Stimulated activated naive CD8-positive, alpha-beta T cell treated with anti-CD3 and anti-CD28 coated beads, Interleukin-15, amount 100 ng/mL, for 72 hours (primary cell): ENCODE measurements around the gene TTLL11.

ENCODE experiments used
- ATAC-seq: fragments of 150-1000 bp; cut with Tn5 transposase; 2 replicates; pipeline ENCODE4 v1.10.0; 2021; ENCODE audit warnings: mild to moderate bottlenecking, moderate library complexity
- DNase-seq, 2 donors: peaks; one replicate each; pipeline ENCODE4 v3.0.0; 2021 to 2022
- H3K27ac Mint-ChIP-seq, 2 donors: one replicate each; pipeline ENCODE4 v1.8.0; 2022; ENCODE audit warnings: mild to moderate bottlenecking in 2 of 2, mixed read lengths in 2 of 2, moderate library complexity in 2 of 2
- H3K27me3 Mint-ChIP-seq: one replicate; pipeline ENCODE4 v1.8.0; 2022; ENCODE audit warnings: mixed read lengths
- H3K4me1 Mint-ChIP-seq: one replicate; pipeline ENCODE4 v1.8.0; 2022; ENCODE audit warnings: mild to moderate bottlenecking, mixed read lengths
- H3K4me3 Mint-ChIP-seq, 2 donors: one replicate each; pipeline ENCODE4 v1.8.0; 2022; ENCODE audit warnings: mild to moderate bottlenecking in 2 of 2, mixed read lengths in 2 of 2, moderate library complexity in 1 of 2
- H3K9me3 Mint-ChIP-seq, 2 donors: one replicate each; pipeline ENCODE4 v1.8.0; 2022; ENCODE audit warnings: mixed read lengths in 2 of 2

TTLL11 gene

GRCh38 chr9:121975801-121976277 lies 117.3 kb downstream of the TTLL11 start:
- Mint-ChIP-seq H3K9me3 (peaks cover 3 to 4% of the 10 kb centered on the region in 2 donors), H3K4me1 (no peaks in the 10 kb centered on the region), H3K27me3 (no peaks in the 10 kb centered on the region), H3K4me3 (no peak overlapping the region), H3K27ac (no peak overlapping the region)
- ATAC-seq (no peak), DNase-seq (no peak)

DNA sequence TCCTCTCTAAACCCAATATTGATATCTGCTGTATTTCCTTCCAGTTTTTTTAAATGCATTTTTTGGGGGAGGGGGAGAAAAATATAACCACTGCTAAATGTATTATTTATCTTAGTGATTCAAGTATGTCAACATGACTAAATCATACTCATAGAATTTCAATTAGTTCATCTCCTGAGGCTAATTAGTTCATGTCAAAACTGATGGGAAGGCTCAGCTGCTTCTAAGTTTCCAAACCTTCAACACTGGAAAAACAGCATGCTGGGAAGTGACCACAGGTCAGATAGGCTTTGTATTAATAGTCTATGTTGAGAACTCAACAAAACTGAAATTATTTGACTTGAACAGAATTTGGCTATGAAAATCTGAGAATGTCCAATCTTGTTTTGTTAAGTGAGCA lies 118.7 kb downstream of the TTLL11 start:
- Mint-ChIP-seq H3K4me1 (no peaks in the 10 kb centered on the region), H3K4me3 (no peak overlapping the region), H3K9me3 (no peaks in the 10 kb centered on the region), H3K27ac (no peak overlapping the region), H3K27me3 (no peaks in the 10 kb centered on the region)
- ATAC-seq: no peak
- no peak for DNase-seq

- H3K9me3 Mint-ChIP-seq: no peaks in the 10 kb centered on the region
- DNase-seq: no peak
- no peaks in the 10 kb centered on the region for H3K4me1 Mint-ChIP-seq
- no peak overlapping the region for H3K4me3 Mint-ChIP-seq
- no peak overlapping the region for H3K27ac Mint-ChIP-seq
- no peaks in the 10 kb centered on the region for H3K27me3 Mint-ChIP-seq
- ATAC-seq: no peak
These were observed 120.6 kb downstream of the TTLL11 start for GRCh38 chr9:121972501-121972981.

GRCh38 chr9:121968056-121968455 lies 125.1 kb downstream of the TTLL11 start:
- H3K27me3 Mint-ChIP-seq: no peaks in the 10 kb centered on the region
- no peaks in the 10 kb centered on the region for H3K4me1 Mint-ChIP-seq
- no peak overlapping the region for H3K27ac Mint-ChIP-seq
- H3K9me3 Mint-ChIP-seq: no peaks in the 10 kb centered on the region
- H3K4me3 Mint-ChIP-seq: no peak overlapping the region
- no peak for ATAC-seq
- DNase-seq: no peak

- no peak for DNase-seq
- Mint-ChIP-seq H3K4me3 (no peak overlapping the region), H3K27me3 (no peaks in the 10 kb centered on the region), H3K27ac (no peak overlapping the region), H3K9me3 (no peaks in the 10 kb centered on the region), H3K4me1 (no peaks in the 10 kb centered on the region)
- ATAC-seq: no peak
These were observed 126.4 kb downstream of the TTLL11 start for GRCh38 chr9:121966706-121967105.

DNA sequence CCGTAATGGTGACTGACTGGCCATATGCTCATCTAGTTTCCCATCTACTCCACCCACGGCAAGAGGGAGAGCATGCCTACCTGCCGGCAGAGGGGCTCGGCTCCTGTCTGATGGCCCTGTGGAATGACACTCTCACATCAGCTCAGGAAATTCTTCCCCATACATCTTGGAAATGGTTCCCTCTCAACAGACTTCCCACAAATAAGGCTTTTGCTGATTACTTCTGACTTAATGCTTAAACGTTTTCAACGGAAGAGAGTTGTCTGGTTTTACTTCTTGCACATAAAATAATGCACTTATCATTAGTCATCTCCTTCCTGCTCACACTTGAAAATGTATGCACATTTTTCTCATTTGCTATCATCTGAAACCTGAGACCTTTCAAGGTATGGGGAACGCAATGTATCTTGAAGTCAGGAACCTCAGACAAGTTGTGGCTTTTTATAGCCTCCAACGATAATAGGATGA lies 129.5 kb downstream of the TTLL11 start:
- Mint-ChIP-seq H3K4me3 (no peak overlapping the region), H3K27ac (no peak overlapping the region), H3K27me3 (no peaks in the 10 kb centered on the region), H3K9me3 (no peaks in the 10 kb centered on the region), H3K4me1 (peaks cover 11% of the 10 kb centered on the region)
- DNase-seq: no peak
- ATAC-seq: no peak

DNA sequence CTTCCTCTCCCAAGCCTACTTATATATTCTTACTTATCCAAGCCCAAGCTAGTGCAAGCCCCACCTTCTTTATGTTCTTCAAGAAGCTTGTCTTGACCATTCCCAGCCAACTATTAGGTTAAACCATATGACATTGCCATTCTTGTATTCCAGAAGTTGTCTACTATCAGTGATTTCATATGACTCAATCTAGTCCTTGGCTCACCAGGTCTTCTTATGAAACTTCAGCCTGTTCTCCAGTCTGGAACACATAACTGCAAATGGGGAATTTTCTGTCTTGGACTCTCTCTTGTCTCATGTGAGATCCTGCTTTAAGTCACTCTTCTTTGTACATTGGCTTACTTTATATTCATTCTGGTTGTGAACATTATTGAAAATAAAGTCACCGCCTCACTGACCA lies 130.7 kb downstream of the TTLL11 start:
- Mint-ChIP-seq H3K4me3 (no peak overlapping the region), H3K27me3 (no peaks in the 10 kb centered on the region), H3K9me3 (no peaks in the 10 kb centered on the region), H3K4me1 (peaks cover 17% of the 10 kb centered on the region), H3K27ac (peak overlapping the region in 1 of 2 donors; percentile 27)
- DNase-seq (no peak), ATAC-seq (no peak)

GRCh38 chr9:121960665-121961064 lies 132.4 kb downstream of the TTLL11 start:
- H3K27ac Mint-ChIP-seq: peak overlapping the region in 1 of 2 donors; percentile 20
- DNase-seq (no peak), ATAC-seq (no peak)
- no peaks in the 10 kb centered on the region for H3K27me3 Mint-ChIP-seq
- peaks cover 17% of the 10 kb centered on the region for H3K4me1 Mint-ChIP-seq
- no peaks in the 10 kb centered on the region for H3K9me3 Mint-ChIP-seq
- no peak overlapping the region for H3K4me3 Mint-ChIP-seq

- H3K27ac Mint-ChIP-seq: no peak overlapping the region
- DNase-seq (no peak), ATAC-seq (peak; percentile 39)
- H3K4me1 Mint-ChIP-seq: peaks cover 17% of the 10 kb centered on the region
- no peaks in the 10 kb centered on the region for H3K9me3 Mint-ChIP-seq
- H3K4me3 Mint-ChIP-seq: no peak overlapping the region
- H3K27me3 Mint-ChIP-seq: no peaks in the 10 kb centered on the region
These were observed 134.6 kb downstream of the TTLL11 start for GRCh38 chr9:121958530-121958929.

DNA sequence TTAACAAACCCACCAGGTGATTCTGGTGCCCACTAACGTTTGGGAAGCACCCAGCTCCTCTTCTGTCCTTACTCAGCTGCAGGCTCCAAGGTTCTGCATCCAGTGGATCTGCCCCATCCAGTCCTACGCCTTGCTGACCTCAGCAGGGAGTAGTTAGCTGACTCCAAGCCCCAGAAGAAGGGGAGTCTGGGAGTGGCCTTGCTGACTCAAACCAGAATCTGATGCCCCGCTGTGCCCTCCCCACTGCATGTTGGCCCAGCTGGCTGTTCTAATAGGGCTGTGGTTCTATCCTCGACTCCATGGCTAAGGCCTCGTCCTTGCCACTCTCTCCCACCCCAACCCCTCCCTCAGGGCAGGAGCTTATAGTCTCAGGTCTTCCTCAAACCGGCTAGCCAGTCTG lies 136.3 kb downstream of the TTLL11 start:
- ATAC-seq (no peak), DNase-seq (no peak)
- H3K27me3 Mint-ChIP-seq: no peaks in the 10 kb centered on the region
- no peak overlapping the region for H3K4me3 Mint-ChIP-seq
- no peaks in the 10 kb centered on the region for H3K9me3 Mint-ChIP-seq
- H3K4me1 Mint-ChIP-seq: peaks cover 17% of the 10 kb centered on the region
- no peak overlapping the region for H3K27ac Mint-ChIP-seq

GRCh38 chr9:121955649-121956048 lies 137.5 kb downstream of the TTLL11 start:
- no peak for DNase-seq
- ATAC-seq: no peak
- Mint-ChIP-seq H3K27me3 (no peaks in the 10 kb centered on the region), H3K27ac (no peak overlapping the region), H3K4me1 (peaks cover 17% of the 10 kb centered on the region), H3K4me3 (no peak overlapping the region), H3K9me3 (no peaks in the 10 kb centered on the region)

GRCh38 chr9:121954477-121955140 lies 138.5 kb downstream of the TTLL11 start:
- no peak overlapping the region for H3K27ac Mint-ChIP-seq
- H3K4me3 Mint-ChIP-seq: no peak overlapping the region
- no peaks in the 10 kb centered on the region for H3K27me3 Mint-ChIP-seq
- no peak for ATAC-seq
- DNase-seq: no peak
- no peaks in the 10 kb centered on the region for H3K9me3 Mint-ChIP-seq
- peaks cover 16% of the 10 kb centered on the region for H3K4me1 Mint-ChIP-seq

GRCh38 chr9:121952611-121953010 lies 140.5 kb downstream of the TTLL11 start:
- H3K9me3 Mint-ChIP-seq: no peaks in the 10 kb centered on the region
- H3K27me3 Mint-ChIP-seq: no peaks in the 10 kb centered on the region
- H3K27ac Mint-ChIP-seq: no peak overlapping the region
- no peak for DNase-seq
- no peak overlapping the region for H3K4me3 Mint-ChIP-seq
- no peaks in the 10 kb centered on the region for H3K4me1 Mint-ChIP-seq
- no peak for ATAC-seq

DNA sequence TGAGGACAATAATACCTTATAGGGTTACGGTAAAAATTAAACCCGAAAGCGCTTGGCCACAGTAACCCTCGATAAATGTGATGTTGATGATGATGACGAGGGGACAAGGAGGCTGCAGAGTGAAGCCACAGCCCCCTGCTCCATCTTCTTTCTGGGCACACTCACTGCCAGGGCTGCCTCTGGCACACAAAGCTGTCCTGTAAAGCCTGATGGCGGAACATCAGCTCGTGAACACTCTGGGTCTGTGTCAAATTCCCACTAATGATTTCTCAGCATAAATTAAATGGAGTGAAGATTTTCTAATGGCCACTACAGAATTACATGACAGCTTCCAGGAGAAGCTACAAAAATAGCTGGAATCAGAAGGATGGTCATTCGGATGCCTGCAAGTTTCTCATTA lies 142.2 kb downstream of the TTLL11 start:
- no peak overlapping the region for H3K4me3 Mint-ChIP-seq
- H3K27me3 Mint-ChIP-seq: no peaks in the 10 kb centered on the region
- H3K27ac Mint-ChIP-seq: no peak overlapping the region
- DNase-seq (no peak), ATAC-seq (no peak)
- no peaks in the 10 kb centered on the region for H3K4me1 Mint-ChIP-seq
- H3K9me3 Mint-ChIP-seq: no peaks in the 10 kb centered on the region

DNA sequence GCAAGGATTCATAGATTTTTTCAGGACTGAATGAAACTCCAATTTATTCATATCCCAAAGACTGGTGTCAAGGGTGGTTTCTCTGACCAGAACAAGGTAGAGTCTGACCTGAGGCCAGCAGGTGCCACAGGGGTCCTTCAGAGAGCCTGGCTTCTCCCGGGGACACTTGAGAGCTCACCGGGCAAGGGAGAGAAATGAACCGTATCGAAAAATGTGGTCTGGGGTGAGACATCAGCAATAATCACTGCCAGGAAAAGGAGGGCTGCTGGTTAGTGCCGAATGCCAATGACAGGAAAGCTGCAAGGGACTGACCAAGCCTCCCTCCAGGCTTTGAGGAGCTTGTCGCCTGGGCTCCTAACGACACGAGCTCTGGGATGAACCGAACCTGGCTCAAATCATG lies 142.7 kb downstream of the TTLL11 start:
- no peaks in the 10 kb centered on the region for H3K4me1 Mint-ChIP-seq
- H3K9me3 Mint-ChIP-seq: no peaks in the 10 kb centered on the region
- no peak overlapping the region for H3K4me3 Mint-ChIP-seq
- no peaks in the 10 kb centered on the region for H3K27me3 Mint-ChIP-seq
- DNase-seq: no peak
- no peak overlapping the region for H3K27ac Mint-ChIP-seq
- no peak for ATAC-seq

GRCh38 chr9:121949766-121950165 lies 143.3 kb downstream of the TTLL11 start:
- Mint-ChIP-seq H3K27ac (peak overlapping the region in 1 of 2 donors; percentile 13), H3K27me3 (no peaks in the 10 kb centered on the region), H3K4me1 (no peaks in the 10 kb centered on the region), H3K4me3 (no peak overlapping the region), H3K9me3 (no peaks in the 10 kb centered on the region)
- no peak for DNase-seq
- no peak for ATAC-seq

- H3K4me3 Mint-ChIP-seq: no peak overlapping the region
- H3K27me3 Mint-ChIP-seq: no peaks in the 10 kb centered on the region
- H3K27ac Mint-ChIP-seq: no peak overlapping the region
- no peak for DNase-seq
- no peaks in the 10 kb centered on the region for H3K9me3 Mint-ChIP-seq
- no peaks in the 10 kb centered on the region for H3K4me1 Mint-ChIP-seq
- no peak for ATAC-seq
These were observed 143.7 kb downstream of the TTLL11 start for GRCh38 chr9:121949364-121949763.
